Effector CD4-positive, alpha-beta T cell (primary cell): ENCODE data around the gene SESTD1.
"Not testable (repeated sequence)": the region's sequence is repeated elsewhere in the genome, so short reads cannot be mapped to it uniquely, and the experiment has no call there.

Experiments used
- DNase-seq: peaks from one replicate; pipeline ENCODE4 v3.0.0-alpha.2; 2020

Gene SESTD1

DNA sequence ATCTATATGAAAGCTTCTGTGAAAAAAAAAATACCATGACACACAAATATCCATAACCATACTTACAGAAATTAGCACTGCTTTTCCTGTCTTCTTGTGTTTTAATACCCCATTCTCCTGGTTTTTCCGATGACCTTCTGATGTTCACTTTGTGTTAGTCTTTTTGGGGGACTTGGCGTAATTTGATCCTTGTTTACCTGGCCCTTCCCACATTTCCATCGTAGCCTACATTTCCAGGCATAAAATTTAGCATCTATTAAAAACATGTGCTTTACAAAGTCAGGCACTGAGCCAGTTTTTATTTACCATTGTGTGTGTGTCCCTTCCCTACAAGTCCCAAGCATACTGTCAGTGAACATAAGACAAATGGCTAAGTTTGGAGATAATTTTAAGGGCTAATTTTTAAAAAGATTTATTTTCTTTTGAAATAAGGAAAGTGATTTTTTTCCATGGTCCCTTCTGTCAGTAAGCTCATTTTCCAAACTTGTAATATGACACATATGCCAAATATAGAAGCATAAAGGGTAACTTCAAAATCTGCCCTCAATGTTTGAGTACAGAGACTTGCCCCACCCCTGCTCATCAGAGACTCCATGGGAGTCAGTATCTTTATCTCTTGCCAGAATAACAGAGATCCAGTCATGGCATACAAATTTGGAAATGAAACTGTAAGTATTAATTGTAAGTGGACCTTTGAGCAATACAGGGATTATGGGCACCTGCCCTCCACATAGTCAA is 27.3 kb downstream of the SESTD1 start:
- no peak for DNase-seq

DNA sequence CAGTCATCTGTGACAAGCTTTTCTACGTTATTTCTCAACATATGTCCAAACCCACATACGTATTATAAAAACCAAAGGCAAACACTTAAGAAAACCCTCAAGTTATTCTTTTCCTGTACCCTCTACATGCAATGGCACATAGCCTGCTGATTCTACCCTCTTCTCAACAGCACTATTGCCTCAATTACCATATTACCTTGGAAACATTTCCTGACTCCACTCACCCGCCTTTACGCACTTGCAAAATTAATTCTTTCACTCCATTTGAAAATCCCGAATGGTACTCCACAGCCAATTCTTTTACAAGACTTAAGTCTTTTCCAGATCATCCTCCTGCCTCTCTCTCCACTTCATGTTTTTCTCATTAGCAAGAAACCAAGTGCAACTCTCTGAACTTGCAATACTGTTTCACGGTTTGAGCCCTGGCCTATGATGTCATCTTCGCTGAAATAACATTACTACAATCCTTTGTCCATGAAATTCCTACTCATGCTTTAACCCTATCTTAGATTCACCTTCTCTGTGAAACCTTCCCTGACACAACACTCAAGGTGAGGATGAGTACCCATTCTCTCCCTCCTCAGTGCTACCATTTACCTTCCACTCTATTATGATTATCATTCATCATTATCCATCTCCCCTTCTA is 29.0 kb downstream of the SESTD1 start:
- DNase-seq, result no peak

DNA sequence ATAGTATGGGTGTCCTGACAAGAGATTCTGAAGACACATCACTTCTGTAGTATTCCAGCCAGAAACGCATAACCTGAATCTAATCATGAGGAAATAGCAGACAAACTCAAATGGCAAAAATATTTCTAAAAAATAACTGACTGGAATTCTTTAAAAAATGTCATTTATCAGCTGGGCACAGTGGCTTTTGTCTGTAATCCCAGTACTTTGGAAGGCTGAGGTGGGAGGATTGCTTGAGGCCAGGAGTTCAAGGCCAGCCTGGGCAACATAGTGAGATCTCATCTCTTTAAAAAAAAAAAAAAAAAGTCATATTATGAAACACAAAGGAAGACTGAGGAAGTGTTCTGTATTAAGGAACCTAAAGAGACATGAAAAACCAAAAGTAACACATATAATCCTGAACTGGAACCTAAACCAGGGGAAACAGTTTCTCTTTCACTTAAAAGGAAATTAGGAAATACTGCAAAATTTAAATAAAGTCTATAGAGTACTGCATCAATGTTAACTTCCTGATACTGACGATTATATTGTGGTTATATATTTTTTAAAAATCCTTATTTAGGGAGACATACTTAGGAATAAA is 29.9 kb downstream of the SESTD1 start:
- DNase-seq, result no peak

DNA sequence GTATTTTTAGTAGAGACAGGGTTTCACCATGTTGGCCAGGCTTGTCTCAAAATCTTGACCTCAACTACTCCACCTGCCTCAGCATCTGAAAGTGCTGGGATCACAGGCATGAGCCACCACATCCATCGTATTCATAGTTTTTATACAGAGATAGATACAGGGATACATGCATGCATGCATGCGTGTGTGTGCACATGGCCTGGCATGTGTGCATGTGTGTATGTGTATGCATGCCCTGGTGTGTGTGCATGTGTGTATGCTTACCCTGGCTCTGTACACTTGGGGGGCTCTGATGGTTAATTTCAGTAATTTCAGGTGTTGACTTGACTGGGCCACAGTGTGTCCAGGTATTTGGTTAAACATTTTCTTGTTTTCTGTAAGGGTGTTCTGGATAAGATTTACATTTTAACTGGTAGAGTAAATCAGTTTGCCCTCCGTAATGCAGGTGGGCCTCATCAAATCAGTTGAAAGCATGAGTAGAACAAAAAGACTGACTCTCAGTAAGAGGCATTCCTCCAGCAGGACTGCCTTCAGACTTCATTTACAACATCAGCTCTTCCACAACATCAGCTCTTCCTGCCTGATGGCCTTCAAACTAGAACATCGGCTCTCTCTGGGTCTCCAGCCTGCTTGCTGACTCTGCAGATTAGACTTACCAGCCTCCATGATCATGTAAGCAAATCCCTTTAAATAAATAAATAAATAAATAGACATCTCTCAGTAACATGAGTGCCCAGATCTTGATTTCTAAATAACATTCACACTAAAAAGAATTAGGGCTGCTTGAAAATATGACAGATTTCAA is 30.8 kb downstream of the SESTD1 start:
- no peak for DNase-seq

DNA sequence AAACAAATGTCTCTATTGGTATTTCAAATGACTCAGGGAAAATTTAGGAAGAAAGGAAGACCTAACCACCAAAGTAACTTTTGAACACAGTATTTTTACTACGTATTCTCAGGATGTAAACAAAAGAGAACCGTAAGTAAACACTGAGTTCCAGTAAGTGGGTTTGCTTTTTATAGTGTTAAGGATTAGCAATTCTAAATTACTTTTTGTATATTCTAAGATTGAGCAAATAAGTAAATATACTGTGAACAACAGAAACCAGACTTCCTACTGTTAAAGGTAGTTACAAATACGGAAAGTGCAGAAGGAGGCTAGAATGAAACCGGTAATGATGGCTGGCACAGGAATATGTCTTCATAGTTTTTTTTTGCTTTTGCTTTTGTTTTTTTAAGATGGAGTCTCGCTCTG is 31.5 kb downstream of the SESTD1 start:
- no peak for DNase-seq

DNA sequence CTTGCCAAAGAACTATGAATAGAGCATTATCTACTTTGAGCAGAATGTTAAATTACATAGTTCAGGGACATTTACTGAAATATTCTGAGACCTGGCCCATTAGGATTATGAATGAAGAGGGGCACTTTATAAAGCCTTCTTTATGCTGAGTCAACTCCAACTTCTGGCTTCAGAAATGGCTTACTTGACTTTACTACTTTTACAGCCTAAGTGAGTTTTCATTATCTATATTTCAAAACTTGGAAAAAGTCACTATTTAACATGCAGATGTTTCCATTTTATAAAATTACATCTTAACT is 37.7 kb downstream of the SESTD1 start:
- DNase-seq, result no peak

DNA sequence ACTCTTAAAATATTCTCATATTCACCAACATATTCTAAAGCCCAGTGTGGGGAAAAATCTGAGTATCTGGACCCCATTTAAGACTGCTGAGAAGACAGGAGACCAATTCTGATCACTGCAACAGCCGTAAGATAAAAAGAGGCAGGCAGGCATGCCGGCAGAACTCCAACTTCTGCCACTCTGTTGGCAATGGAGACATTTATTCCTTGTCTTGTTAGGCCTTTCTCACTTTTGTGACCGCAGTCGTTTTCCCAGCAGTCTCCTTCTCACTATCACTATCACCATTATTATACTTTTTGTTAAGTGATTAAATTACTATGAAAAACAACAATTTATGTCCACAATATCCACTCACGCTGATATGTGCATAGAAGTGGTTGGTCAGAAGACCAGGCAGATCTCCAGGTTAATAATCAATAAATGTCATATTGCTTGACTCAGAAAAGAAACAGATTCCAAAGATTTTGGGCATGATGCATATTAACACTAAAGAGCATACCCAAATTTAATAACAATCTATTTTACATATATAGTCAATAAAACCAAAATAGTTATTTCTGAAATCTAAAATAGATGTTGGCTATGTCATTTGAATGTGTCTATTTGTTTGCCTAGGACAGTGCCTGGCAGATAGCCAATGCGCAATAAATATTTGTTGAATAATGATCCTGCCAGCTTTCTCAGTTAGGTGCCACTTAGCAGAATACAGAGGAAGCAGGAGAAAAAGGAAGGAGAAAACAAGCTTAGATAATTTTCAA is 38.2 kb downstream of the SESTD1 start:
- DNase-seq, result no peak

DNA sequence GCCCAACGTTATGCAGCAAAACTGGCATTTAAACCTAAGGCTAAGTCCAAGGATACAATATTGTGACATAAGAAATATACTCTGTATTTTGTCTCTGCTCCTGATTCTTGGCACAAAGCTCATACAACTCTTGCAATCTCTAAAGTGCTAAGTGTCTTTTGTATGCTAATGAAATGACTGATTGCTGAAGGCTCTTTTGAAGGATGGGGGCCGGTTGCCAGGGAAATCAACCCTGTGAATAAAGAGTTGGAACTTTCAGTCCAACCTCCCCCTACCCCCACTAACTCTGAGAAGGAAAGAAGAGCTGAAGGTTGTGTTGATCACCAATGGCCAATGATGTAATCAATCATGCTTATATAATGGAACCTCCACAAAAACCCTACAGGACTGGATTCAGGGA is 40.3 kb downstream of the SESTD1 start:
- DNase-seq, result no peak

DNA sequence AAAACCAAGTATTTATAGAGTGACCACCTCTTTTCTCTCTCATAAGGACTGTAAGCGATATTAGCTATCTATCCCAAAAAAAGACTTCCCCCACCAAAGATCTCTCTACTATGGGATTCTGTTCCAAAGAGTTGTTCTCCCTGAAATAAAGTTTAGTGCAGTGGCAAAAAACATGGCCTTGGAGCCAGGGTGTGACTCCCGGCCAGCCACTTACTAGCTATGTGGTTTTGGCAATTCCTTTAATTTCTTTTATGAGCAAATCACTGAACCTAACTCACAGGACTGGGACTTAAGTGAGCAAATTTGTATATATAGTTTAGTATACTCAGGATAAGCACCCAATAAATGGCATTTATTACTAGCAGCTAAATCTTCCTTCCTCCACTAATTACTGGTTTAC is 42.6 kb downstream of the SESTD1 start:
- no peak for DNase-seq

DNA sequence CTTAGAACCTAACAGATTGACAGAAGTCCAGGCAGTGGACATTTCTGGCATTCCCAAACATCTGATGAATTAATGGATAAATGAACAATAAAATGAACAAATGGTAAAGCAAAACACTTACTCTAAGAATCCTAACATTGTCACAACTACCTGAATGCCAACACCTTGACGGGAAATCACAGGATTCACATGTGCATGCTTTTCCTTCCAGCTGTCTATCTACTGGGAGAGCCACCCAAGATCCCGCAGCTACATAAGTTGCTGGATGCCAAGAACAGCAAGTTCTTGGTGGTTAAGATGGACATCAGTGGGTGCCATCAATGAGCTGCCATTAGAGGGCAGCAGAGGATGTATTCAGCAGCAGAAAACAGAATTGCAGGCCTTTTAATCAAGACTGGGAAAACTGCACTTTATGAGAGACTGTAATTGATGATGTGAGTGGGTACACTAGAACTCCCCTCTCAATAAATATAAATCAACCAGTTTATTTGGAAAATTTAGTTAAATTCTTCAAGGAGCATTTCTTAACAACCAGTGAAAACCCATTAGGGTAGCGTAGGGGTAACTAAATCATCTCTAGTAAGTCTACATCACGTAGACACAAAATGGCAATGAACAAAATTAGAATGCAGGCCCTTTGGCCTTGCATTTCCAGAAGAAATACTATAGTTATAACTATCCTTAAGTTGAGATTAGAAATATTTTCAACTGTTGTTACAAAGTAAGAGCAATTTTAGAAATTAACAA is 45.6 kb downstream of the SESTD1 start:
- DNase-seq, result peak; percentile 29

DNA sequence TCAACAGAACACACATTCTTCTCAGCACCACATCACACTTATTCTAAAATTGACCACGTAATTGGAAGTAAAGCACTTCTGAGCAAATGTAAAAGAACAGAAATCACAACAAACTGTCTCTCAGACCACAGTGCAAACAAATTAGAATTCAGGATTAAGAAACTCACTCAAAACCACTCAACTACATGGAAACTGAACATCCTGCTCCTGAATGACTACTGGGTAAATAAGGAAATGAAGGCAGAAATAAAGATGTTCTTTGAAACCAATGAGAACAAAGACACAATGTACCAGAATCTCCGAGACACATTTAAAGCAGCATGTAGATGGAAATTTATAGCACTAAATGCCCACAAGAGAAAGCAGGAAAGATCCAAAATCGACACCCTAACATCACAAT is 50.0 kb downstream of the SESTD1 start:
- not testable (repeated sequence) for DNase-seq

DNA sequence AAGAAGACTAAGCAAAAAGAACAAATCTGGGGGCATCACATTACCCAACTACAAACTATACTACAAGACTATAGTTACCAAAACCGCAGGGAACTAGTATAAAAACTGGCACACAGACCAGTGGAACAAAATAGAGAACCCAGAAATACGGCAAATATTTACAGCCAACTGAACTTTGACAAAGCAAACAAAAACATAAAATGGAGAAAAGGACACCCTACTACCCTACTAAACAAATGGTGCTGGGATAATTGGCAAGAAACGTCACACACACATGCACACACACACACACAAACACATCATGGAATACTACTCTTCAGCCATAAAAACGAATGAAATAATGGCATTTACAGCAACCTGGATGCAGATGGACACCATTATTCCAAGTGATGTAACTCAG is 53.3 kb downstream of the SESTD1 start:
- DNase-seq, result no peak

DNA sequence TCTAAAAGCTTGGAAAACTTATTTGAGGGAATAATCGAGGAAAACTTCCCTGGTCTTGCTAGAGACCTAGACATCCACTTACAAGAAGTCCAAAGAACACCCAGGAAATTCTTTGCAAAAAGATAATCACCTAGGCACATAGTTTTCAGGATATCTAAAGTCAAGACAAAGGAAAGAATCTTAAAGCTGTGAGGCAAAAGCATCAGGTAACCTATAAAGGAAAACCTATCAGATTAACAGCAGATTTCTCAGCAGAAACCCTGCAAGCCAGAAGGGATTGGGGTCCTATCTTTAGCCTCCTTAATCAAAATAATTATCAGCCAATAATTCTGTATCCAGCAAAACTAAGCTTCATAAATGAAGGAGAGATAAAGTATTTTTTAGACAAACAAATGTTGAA is 56.4 kb downstream of the SESTD1 start:
- not testable (repeated sequence) for DNase-seq

DNA sequence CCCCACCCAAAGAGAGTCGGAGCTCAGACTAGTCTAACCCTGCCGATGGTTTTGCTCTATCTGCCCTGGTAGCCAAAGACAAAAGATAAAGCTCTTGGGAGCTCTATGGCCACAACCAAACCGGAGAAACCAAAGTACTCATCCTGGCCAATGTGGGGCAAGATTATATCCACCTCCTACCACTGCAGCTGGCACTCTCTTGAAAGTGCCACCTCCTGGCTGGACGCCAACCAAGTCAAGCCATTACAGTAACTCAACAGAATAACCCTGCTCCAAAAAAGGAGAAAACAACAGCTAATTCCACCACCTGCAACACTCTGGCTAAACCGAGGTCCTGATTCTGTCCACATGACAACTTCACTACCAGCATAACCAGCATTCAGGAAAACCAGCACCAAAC is 57.6 kb downstream of the SESTD1 start:
- no peak for DNase-seq

DNA sequence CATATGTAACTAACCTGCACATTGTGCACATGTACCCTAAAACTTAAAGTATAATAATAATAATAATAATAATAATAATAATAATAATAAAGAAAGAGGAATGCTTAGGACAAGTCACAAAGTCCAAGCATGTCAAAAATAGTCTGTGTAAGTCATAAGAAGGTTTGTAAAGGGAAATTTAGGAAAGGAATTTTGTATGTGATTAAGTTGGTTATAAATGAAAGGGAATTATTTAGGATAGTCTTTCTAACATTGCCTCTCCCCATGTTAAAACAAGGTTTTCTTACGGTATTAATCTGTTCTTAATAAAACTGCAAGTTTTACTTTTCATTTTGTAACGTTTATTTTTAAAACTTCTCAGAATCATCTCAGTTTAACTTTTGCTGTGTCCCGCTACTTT is 62.8 kb downstream of the SESTD1 start:
- no peak for DNase-seq

DNA sequence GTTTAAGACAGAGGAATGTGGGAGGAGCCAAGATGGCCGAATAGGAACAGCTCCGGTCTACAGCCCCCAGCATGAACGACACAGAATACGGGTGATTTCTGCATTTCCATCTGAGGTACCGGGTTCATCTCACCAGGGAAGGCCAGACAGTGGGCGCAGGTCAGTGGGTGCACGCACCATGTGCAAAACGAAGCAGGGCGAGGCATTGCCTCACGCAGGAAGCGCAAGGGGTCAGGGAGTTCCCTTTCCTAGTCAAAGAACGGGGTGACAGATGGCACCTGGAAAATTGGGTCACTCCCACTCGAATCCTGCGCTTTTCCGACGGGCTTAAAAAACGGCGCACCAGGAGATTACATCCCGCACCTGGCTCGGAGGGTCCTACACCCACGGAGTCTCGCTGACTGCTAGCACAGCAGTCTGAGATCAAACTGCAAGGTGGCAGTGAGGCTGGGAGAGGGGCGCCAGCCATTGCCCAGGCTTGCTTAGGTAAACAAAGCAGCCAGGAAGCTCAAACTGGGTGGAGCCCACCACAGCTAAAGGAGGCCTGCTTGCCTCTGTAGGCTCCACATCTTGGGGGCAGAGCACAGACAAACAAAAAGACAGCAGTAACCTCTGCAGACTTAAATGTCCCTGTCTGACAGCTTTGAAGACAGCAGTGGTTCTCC is 68.6 kb downstream of the SESTD1 start:
- not testable (repeated sequence) for DNase-seq

DNA sequence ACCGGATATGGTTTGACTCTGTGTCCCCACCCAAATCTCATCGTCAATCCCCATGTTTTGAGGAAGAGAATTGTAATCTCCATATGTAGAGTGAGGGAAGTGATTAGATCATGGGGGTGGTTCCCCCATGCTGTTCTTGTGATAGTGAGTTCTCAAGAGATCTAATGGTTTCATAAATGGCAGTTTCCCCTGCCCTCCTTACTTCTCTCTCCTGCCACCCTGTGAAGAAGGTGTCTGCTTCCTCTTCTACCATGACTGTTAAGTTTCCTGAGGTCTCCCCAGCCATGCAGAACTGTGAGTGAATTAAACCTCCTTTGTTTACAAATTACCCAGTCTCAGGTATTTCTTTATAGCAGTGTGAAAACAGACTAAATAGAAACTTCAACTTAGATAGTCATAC is 69.5 kb downstream of the SESTD1 start:
- no peak for DNase-seq

DNA sequence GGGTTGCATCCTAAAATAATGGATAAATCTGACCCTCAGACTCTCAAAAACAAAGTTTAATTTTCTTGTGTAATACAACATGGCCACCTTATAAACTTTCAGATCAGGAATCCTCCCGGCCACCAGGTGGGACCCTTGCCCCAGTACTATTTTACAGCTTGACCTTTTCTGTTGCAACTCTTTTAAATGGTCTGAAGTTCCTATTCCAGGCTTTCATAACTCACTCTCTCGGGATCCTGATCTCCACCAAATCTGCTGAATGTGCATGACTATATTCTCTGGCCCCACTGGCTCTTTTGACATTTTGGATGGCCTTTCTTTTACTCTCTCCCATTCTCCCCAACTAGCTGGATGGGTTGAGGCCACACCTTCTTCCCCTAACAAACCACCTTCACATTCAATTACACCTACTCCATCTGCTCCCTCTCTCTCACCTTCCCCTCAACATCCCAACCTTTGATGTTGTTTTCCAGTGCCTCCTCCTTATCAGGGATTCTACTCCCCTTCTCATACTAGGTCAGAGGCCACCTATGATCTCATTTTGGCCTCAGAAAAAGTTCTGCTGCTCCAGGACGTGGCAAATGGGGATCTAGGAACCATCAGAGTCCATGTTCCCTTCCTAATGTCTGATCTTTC is 70.8 kb downstream of the SESTD1 start:
- DNase-seq, result no peak

DNA sequence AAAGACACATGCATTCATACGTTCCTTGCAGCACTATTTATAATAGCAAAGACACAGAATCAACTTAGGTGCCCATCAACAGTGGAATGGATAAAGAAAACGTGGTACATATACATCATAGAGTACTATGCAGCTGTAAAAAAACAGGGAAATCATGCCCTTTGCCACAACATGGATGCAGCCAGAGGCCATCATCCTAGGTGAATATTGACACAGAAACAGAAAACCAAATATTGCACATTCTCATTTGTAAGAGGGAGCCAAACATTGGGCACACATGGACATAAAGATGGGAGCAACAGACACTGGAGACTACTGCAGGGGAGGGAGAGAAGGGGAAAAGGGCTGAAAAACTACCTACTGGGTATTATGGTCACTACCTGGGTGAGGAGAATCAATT is 73.5 kb downstream of the SESTD1 start:
- no peak for DNase-seq

DNA sequence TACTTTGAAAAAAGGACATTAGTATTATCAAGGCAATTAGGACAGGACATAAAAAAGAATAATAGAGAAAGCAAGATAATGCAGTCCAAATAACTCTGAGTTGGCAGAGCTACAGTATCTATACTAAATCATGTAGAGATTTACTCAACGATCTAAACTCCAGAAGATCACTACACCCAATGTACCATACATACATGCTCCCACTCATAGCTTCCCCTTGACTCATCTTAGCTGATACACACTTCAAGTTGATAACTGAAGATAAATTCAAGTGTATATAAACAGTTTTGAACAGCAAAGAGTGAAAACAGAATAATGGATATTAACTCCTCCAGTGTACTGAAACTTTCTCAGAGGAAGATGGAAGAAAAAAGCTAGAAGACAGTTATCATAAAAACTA is 78.5 kb downstream of the SESTD1 start:
- no peak for DNase-seq

DNA sequence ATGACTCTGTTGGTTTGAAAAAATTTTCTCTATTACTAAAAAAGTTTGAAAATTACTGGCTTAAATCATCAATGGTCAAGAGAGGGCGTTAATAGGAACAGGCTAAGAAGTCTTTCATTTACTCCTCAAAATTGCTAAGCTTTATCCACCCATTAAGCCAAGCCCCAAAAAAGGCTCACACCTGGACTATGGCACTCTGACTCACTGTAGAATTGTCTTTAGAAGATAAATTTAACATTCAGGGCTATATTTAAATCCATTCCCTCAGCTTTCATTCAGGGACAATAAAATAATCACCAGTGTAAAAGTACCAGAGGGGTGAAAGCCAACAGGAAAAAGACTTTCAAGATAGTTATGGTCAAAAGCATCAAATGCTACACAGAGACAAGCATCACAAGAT is 80.0 kb downstream of the SESTD1 start:
- no peak for DNase-seq
